Measurements from ENCODE around the gene PRR29.

Gene PRR29

GRCh38 chr17:64053101-64053500, 55.0 kb downstream of the PRR29 start:
- DNase-seq = no peak
